ENCODE measurements around the gene ANKRD13B. TPM values are rescaled to one million over a fixed set of nuclear protein-coding genes. Genes with fewer than 3 reads are reported as not detected.

Gene ANKRD13B
- total RNA-seq, 1 donor from 2014 or later = 36.1 TPM

GRCh38 chr17:29586676-29587469, 6.1 kb upstream of the ANKRD13B start:
- H3K9me3 Mint-ChIP-seq (ENCODE audit: unreplicated experiment) = no peaks in the 10 kb centered on the region
- H3K27ac Mint-ChIP-seq (ENCODE audit: unreplicated experiment) = peak overlapping the region; percentile 86
- H3K4me3 Mint-ChIP-seq (ENCODE audit: unreplicated experiment) = no peak overlapping the region
- no peak for TF ChIP-seq CTCF (IDR thresholded peaks at IDR 0.05)
- no peaks in the 10 kb centered on the region for H3K27me3 Mint-ChIP-seq (ENCODE audit: unreplicated experiment)
- peaks cover 4% of the 10 kb centered on the region for H3K36me3 Mint-ChIP-seq (ENCODE audit: unreplicated experiment)
- H3K4me1 Mint-ChIP-seq (ENCODE audit: unreplicated experiment) = peaks cover 62% of the 10 kb centered on the region
- no peak for DNase-seq (ENCODE audit: extremely low spot score, unreplicated experiment)

- no peak for DNase-seq (ENCODE audit: extremely low spot score, unreplicated experiment)
- TF ChIP-seq CTCF (IDR thresholded peaks at IDR 0.05) = no peak
- Mint-ChIP-seq H3K4me3 (ENCODE audit: unreplicated experiment) (peak overlapping the region; percentile 84), H3K4me1 (ENCODE audit: unreplicated experiment) (peaks cover 69% of the 10 kb centered on the region), H3K9me3 (ENCODE audit: unreplicated experiment) (no peaks in the 10 kb centered on the region), H3K27ac (ENCODE audit: unreplicated experiment) (peak overlapping the region; percentile 86), H3K36me3 (ENCODE audit: unreplicated experiment) (no peaks in the 10 kb centered on the region), H3K27me3 (ENCODE audit: unreplicated experiment) (no peaks in the 10 kb centered on the region)
Observed at GRCh38 chr17:29587591-29587990, 5.3 kb upstream of the ANKRD13B start.

- Mint-ChIP-seq H3K9me3 (ENCODE audit: unreplicated experiment) (no peaks in the 10 kb centered on the region), H3K4me3 (ENCODE audit: unreplicated experiment) (peak overlapping the region; percentile 84), H3K4me1 (ENCODE audit: unreplicated experiment) (peaks cover 72% of the 10 kb centered on the region), H3K27me3 (ENCODE audit: unreplicated experiment) (no peaks in the 10 kb centered on the region), H3K36me3 (ENCODE audit: unreplicated experiment) (no peaks in the 10 kb centered on the region), H3K27ac (ENCODE audit: unreplicated experiment) (peak overlapping the region; percentile 86)
- DNase-seq (ENCODE audit: extremely low spot score, unreplicated experiment) = no peak
- TF ChIP-seq CTCF (IDR thresholded peaks at IDR 0.05) = no peak
Observed at GRCh38 chr17:29588017-29588561, 4.8 kb upstream of the ANKRD13B start.

GRCh38 chr17:29588562-29589411, 4.1 kb upstream of the ANKRD13B start:
- peaks cover 68% of the 10 kb centered on the region for H3K4me1 Mint-ChIP-seq (ENCODE audit: unreplicated experiment)
- peak overlapping the region; percentile 84 for H3K4me3 Mint-ChIP-seq (ENCODE audit: unreplicated experiment)
- H3K27ac Mint-ChIP-seq (ENCODE audit: unreplicated experiment) = peak overlapping the region; percentile 86
- H3K9me3 Mint-ChIP-seq (ENCODE audit: unreplicated experiment) = no peaks in the 10 kb centered on the region
- no peaks in the 10 kb centered on the region for H3K27me3 Mint-ChIP-seq (ENCODE audit: unreplicated experiment)
- DNase-seq (ENCODE audit: extremely low spot score, unreplicated experiment) = no peak
- no peak for TF ChIP-seq CTCF (IDR thresholded peaks at IDR 0.05)
- no peaks in the 10 kb centered on the region for H3K36me3 Mint-ChIP-seq (ENCODE audit: unreplicated experiment)
